Stimulated activated CD4-positive, alpha-beta T cell treated with anti-CD3 and anti-CD28 coated beads, Interleukin-15, amount 100 ng/mL, for 24 hours (primary cell): ENCODE data around the gene PEX13.
A peak's percentile ranks its signal among the peaks of the same experiment; 100 is the strongest.
"Not testable (repeated sequence)": the region's sequence is repeated elsewhere in the genome, so short reads cannot be mapped to it uniquely, and the experiment has no call there.

ENCODE experiments used
- DNase-seq: peaks from one replicate; pipeline ENCODE4 v3.0.0-alpha.2; 2020

The PEX13 gene

DNA sequence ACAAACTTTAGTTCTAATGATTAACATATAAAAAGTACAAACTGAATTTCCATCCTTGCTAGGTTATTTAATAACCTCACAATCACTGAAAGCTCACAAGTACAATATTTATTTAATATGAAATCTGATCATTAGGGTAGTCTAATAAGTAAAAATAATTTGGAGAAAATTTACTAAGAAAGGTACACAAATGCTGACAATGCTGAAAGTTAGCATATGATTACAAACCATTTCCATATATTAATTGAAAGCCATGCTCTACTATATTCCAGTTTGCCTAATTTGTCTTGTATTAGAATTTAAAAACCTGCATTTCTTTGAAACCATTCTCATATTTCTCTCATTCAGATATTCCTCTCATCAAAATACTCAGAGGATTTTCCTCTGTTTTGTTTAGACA lies 8.2 kb upstream of the PEX13 start:
- DNase-seq: no peak

DNA sequence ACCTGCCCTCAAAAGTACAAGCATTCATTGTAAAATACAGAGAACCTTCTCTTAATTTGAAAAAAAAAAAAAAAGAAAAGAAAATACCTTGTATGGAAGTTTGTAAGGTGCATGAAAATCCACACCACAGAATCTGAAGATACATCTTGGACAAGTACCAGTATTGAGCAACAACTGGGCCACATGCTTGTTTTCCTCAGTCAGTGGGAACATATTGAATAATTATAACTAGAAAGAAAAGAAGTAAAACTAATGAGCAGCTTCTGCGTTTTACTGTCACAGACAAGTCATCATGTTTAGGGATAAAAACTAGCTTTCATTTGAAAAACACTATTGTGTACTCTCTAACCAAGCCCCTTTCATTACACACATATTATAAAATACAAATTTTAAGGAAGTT lies 5.8 kb upstream of the PEX13 start:
- DNase-seq: no peak

DNA sequence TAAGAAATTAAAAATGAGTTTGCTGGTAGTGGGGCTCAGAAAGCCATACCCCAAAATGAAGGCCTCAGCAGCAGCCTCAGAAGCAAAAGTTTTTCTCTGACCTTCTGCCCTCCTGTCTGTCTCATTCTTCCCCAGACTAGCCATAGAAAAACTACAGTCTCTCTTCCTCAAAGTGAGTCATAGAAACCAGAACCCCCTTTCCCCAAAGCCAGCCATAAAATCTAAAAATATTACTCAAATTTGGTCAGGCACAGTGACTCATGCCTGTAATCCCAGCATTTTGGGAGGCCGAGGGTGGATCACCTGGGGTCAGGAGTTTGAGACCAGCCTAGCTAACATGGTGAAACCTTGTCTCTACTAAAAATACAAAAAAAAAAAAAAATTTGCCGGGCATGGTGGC lies 5.2 kb upstream of the PEX13 start:
- DNase-seq: peak; percentile 37

DNA sequence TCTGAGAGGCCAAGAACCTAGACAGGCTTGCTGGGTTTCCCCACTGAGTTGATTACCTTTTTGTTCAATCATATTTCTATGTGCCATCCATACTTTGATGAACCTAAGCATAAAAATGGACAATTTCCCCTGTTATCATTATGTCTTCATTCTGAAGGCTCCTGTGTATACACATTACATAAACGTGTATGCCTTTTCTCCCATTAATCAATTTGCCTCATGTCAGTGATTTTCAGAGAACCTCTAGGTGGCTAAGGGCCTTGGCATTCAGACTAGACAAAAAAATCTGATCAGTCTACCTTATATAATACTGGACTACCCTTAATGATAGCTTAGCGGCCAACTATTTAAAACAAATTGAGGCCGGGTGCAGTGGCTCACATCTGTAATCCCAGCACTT lies 4.1 kb upstream of the PEX13 start:
- DNase-seq: no peak

DNA sequence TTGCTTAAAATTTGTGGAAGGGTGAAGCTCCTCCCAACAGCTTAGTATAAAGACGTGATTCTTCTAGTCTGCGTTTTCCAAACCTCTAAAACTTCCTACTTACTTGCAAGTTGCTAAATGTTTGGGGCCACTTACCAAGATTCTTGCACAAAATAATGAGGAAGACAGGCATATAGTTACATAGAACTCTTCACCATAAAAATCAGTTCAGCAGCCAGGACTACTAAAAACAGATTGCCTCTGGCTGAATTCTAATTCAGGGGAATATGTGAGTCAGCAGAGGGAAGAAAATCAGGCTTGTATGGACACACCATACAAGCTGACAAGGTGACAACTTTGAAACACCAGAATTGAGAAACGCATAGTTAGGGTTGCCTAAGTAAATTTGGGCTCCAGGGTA lies 2.8 kb upstream of the PEX13 start:
- no peak for DNase-seq

DNA sequence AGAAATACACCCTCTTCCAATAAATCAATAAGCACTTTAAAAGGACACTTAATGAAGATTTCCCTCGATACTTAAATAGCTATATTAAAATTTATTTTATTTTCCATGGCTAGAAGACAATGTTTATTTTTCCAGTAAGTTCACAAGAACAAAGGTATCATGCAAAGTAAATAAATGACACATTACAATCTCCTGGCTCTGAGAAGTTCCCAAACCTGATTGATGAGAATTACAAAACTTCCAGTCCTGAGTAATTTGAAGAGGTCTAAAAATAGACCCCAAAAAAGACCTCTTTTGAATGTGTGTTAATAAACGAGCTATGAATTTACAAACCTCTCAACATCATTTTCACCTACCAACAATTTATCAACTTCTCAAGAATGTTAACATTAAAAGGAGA lies 1.5 kb upstream of the PEX13 start:
- DNase-seq: no peak

DNA sequence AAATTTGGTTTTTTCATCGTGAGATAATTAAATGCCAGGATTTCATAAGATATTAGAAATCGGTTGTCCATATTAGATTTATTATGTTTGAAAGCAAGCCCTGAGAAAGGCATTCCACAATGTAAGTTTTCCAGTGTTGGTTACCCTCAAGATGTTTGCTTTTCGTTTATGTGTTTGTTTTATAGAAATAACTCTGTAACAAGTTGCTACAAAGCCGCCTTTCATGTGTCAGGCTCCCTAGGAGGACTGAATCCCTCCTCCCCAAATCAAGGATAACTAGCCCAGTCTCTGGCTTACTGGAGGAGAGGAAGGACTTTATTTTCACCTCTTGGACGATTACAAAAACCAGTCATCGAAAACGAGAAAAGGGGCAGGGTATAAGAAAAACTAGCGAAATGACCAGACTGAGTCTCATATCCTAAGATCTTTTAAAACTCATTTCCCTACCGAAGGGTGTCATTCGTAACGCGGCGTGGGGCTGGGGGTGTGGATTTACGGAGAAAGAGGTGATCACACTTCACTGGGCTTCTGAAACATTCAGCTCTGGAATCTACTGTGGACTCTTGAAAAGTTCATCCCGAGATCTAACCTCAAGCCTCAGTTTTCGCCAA lies 1.0 kb upstream of the PEX13 start:
- peak; percentile 63 for DNase-seq

DNA sequence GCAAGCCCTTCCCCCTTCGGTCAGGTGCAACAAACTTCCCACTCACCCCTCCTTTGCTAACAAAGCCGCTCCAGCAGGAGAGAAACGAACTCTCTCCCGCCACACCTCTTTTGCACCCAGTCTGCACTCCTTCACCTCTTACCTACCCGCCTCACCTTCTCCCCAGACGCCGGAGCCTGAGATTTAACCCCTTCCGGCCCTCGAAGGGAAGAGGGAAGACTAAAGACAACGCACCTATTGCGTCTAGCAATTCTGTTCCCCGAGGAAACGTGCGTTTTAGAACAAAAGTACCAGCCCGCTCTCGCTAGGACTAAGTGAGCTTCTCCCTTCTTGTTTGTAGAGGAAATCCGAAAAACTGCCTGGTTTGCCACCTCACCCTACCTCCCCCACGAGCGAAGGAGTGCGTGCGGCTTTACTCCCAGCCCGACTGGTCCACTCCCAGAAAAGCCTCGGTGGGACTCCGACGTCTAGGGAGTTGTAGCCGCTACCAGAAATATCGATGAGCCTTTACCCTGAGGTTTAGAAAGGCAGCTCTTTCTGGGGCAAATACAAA lies 441 bp upstream of the PEX13 start:
- peak; percentile 79 for DNase-seq

DNA sequence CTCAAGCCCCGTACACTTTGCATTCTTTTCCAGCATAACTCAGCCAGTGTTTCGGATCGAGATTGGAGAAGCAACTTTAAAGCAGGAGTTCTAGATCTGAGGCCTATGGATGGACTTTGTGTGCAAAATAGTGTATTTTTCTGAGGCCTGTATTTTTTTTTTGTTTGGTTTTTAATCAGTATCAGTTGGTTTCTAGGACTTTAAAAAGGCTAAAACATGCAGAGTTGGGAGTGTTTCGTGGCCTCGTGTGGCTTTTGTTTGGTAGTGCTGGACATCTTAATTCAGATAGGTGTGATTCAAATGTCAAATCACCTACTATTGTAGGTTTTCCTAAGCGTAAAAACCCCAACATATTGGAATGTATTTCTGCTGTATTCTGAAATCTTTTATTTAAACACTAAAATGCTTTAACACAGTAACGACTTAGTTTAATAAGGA lies 817 bp downstream of the PEX13 start:
- DNase-seq: no peak

DNA sequence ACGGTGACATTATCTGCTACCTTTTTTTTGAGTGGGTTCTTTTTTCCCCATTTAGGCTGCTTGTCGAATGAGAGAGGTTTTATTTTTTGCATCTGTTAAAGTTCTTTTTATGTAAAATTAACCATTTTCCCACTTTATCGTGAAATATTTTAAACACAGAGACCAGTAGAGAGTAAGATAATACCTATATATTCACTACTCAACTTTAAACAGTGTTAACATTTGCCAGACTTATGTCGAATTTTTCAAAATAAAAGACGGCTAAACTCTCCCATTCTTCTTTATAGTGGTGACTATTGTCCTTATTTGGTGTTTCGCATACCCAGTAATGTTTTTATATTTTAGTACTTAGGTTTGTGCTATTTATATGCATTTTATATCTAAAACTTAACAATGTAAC lies 1.3 kb downstream of the PEX13 start:
- no peak for DNase-seq

DNA sequence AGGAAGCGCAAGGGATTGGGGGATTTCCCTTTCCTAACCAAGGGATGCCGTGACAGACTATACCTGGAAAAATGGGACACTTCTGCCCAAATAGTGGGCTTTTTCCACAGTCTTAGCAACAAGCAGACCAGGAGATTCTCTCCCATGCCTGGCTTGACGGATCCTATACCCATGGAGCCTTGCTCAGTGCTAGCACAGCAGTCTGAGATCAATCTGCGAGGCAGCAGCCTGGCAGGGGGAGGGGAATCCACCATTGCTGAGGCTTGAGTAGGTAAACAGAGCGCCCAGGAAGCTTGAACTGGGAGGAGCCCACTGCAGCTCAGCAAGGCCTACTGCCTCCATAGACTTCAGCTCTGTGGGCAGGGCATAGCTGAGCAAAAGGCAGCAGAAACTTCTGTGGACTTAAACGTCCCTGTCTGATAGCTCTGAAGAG lies 3.7 kb downstream of the PEX13 start:
- no peak for DNase-seq

DNA sequence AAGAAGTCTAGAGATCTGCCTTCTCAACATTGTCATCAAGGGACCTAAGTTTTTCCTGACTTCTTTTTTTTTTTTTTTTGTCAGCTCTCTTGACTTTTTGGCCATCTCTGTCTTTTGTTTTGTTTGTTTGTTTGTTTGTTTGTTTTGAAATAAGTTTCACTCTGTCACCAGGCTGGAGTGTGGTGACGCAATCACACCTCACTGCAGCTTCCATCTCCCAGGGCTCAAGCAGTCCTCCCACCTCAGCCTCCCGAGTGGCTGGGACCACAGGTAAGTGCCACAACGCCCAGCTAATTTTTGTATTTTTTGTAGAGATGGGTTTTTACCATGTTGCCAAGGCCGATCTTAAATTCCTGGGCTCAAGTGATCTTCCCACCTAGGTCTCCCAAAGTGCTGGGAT lies 6.2 kb downstream of the PEX13 start:
- DNase-seq: no peak

DNA sequence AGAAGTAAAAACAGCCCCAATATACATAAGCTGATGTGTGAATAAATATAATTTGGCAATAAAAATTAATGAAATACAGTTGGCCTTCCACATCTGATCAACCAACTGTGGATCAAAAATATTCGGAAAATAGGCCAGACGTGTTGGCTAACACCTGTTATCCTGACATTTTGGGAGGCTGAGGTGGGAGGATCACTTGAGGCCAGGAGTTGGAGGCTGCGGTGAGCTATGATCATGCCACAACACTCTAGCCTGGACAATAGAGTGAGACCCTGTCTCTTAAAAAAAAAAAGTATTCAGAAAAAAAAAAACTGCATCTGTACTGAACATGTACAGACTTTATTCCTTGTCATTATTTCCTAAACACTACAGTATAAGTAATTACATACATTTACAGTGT lies 12.0 kb downstream of the PEX13 start:
- DNase-seq: no peak

DNA sequence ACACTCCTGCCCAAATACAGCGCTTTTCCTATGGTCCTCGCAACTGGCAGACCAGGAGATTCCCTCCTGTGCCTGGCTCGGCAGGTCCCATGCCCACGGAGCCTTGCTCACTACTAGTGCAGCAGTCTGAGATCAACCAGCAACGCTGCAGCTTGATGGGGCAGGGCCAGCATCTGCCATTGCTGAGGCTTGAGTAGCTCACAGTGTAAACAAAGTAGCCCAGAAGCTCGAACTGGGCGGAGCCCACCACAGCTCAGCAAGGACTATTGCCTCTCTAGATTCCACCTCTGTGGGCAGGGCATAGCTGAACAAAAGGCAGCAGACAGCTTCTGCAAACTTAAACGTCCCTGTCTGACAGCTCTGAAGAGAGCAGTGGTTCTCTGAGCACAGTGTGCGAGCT lies 17.1 kb downstream of the PEX13 start:
- DNase-seq: not testable (repeated sequence)

DNA sequence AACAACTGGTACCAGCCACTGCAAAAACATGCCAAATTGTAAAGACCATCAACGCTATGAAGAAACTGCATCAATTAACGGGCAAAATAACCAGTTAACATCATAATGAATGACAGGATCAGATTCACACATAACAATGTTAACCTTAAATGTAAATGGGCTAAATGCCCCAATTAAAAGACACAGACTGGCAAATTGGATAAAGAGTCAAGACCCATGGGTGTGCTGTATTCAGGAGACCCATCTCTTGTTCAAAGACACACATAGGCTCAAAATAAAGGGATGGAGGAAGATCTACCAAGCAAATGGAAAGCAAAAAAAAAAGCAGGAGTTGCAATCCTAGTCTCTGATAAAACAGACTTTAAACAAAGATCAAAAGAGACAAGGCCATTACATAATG lies 19.1 kb downstream of the PEX13 start:
- DNase-seq: not testable (repeated sequence)

DNA sequence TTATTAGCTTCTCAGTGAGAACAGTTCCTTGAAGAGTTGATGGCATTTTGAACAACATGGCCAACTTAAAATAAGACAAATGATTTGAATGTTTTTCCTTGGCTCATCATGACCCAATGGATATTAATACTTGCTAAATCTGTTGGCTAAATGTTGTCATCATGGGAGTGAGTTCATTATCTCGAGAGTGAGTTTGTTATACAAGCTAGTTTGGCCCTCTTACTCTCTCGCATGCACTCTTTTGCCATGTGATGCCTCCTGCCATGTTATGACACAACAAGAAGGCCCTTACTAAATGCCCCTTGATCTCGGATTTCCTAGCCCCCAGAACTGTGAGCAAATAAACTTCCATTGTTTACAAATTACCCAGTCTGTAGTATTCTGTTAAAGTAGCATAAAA lies 25.3 kb downstream of the PEX13 start:
- DNase-seq: no peak

DNA sequence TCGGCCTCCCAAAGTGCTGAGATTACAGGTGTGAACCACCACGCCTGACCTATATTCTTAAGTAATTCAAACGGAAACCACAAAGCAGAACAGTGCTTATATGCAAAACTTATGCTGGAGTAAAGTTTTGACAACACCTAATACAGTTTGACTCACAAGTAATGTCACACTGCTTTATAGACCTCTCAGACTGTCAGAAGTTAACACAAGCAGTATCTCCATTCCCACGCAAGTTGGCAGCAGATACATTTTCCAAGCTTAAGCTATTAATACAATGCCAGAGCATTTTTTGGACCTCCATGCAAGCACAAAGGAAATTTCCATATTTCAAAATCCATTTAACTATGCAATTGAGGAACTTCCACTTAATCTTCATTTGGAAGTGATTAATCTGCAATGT lies 27.1 kb downstream of the PEX13 start:
- DNase-seq: no peak

DNA sequence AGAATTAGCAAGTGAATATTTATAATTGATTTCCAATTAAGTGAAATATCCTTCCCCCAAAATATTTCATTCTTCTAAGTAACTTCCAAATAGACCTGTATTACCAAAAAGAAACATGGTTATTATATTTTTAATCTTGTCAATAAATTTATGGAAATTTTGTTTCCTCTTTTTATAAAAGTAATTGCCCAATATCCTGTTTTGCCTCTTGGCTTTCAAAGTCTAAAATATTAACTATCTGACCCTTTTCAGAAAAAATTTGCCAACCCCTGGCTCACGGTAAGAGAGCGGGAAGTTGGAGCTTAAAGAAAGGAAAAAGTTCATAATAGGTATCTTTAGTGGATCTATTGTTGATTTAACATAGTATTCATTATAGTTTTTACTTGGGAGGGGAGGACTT lies 27.7 kb downstream of the PEX13 start:
- DNase-seq: no peak

DNA sequence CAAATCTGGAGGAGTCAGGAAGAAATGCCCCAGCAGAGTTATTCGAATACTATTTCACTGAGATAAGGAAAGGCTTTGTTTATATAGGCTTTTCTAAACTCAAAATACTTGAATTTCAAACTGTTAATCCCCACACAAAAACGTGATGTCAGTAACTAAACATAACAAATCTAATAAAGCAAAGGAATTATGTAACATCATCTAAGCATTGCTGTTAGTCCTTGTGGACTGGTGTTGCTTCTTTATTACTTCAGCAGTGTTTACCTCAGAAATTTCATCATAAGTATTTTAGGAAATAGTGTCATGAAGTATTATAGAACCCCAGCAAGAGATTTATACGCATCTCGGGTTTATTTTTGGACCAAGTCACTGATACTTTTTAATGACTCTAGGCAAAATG lies 28.5 kb downstream of the PEX13 start:
- no peak for DNase-seq

DNA sequence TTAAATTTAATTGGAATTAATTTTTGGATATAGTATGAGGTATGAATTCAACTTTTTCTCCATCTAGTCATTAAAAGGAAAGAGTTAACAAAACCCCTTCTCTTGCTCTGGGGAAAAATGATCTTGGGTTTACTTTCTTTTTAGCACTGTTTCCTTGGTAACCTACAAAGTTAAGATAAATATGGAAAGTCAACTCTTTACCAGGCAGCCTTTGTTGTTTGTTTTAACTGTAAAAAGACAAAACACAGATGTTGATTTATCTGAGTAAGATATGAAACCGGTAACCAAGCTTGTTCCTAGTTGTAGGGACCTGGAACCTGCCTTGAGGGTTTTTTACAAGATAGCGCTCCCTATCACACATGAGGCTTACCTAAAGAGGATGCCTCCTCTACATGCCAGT lies 38.0 kb downstream of the PEX13 start:
- DNase-seq: no peak

DNA sequence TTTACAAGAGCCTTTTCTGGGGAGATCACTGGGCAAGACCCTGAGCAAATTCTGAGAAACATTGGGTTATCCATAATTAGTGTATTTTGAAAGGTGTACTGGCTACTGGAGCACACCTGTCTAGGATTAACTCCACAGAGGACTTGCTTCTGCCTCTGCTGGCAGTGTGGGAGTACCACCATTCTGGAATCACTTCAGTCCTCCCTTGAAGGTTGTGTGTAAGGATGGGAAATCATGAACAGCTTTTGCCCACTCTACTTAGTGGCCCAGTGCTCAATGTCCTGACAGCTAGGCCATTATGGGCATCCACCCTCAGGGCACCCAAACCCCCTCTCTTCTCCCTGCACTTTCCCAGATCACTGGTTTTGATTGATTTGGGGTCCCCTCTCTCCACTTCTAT lies 40.0 kb downstream of the PEX13 start:
- DNase-seq: no peak

DNA sequence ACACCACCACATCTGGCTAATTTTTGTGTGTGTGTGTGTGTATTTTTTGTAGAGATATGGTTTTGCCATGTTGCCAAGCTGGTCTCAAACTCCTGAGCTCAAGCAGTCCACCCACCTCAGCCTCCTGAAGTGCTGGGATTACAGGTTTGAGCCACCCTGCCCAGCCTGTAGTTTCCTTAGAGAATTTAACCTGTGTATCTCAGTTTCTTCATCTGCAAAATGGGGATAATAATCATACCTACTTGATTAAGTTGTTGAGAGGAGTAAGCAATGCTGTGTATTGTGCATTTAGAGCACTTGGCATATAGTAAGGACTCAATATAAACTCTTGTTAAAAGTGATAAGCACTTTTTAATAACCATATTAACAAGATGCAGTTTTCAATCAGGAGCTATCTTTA lies 41.9 kb downstream of the PEX13 start:
- DNase-seq: no peak

DNA sequence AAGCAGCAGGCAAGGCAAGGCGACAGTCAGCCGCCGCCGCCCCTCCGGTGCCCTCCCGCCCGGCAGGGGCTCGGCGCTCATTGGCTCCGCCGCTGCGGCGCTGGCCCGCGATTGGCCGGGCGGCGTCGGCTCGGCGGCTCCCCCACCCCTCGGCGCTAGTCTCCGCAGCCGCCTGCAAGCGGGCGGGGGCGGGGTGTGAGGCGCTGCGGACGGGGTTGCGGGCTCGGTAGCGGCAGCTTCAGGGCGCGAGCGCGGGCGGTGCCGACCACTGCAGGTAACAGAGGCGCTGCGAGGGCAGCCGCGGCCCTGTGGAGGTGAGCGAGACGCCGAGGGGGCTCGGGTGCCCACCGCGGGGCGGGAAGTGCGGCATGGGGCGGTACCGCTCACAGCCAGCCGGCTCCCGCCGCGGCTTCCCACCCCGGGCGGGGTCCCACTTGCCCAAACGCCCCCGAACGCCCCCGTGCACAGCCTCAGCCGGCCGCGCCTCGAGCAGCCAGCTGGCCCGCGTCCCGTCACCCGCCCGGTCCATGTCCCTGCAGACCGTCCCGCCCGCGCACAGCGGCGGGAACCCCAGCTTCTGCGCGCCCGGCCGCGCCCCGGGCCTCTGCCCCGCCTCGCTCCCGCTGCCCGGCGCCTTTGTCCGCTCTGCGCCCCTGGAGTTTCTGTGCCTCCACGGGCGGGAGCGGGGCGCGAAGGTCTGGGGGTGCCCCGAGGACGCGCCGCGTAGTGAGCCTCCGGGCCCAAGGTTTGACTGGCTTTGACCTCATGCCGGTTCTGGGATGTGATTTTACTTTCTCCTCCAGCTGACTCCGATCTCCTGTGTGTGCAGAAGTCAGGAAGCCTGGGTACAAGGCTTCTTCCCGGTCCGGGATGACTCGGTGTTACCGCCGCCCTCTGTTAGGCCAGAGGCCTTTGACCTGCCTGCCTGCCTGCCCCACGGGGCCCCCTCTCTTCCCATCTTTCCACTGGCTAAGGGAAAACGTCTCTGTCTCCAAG lies 48.5 kb downstream of the PEX13 start, which contains the start of gene SANBR:
SANBR (plus strand) TSS at position 158 of the 996 bp plus-strand sequence. CDS start 4,480 bp downstream, outside the sequence.
- DNase-seq: peak; percentile 88

DNA sequence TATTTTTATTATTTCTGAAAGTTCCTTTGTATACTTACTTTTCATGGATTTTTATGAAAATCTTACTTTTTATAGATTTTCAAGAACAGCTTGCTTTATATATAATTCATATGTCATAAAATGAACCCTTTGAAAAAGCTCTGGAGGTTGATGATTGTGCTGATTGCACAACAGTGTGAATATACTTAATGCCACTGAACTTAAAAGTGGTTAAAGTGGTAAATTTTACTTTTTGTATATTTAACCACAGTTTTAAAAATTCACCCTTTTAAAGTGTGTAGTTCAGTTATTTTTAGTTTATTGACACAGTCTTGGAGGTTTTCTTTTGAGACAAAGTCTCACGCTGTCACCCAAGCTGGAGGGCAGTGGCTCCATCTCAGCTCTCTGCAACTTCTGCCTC lies 56.6 kb downstream of the PEX13 start:
- DNase-seq: no peak
